Osteocyte (in vitro differentiated cells): ENCODE measurements around the gene DGKQ. TPM values are rescaled to one million over a fixed set of nuclear protein-coding genes. Genes with fewer than 3 reads are reported as not detected.

Experiments used
- DNase-seq: peaks from one replicate; pipeline ENCODE4 v3.0.0; 2021; ENCODE audit warnings: mixed read lengths; ENCODE audit not compliant: unreplicated experiment; ENCODE audit errors: extremely low spot score
- H3K27ac Mint-ChIP-seq: one replicate; pipeline ENCODE4 v1.8.0; 2021; ENCODE audit warnings: mild to moderate bottlenecking, mixed read lengths; ENCODE audit not compliant: unreplicated experiment
- H3K27me3 Mint-ChIP-seq: one replicate; pipeline ENCODE4 v1.8.0; 2021; ENCODE audit warnings: mixed read lengths; ENCODE audit not compliant: unreplicated experiment
- H3K36me3 Mint-ChIP-seq: one replicate; pipeline ENCODE4 v1.8.0; 2021; ENCODE audit warnings: mixed read lengths; ENCODE audit not compliant: unreplicated experiment
- H3K4me1 Mint-ChIP-seq: one replicate; pipeline ENCODE4 v1.8.0; 2021; ENCODE audit warnings: mixed read lengths; ENCODE audit not compliant: unreplicated experiment
- H3K4me3 Mint-ChIP-seq: one replicate; pipeline ENCODE4 v1.8.0; 2021; ENCODE audit warnings: mild to moderate bottlenecking, moderate library complexity, mixed read lengths; ENCODE audit not compliant: unreplicated experiment
- H3K9me3 Mint-ChIP-seq: one replicate; pipeline ENCODE4 v1.8.0; 2021; ENCODE audit warnings: mixed read lengths; ENCODE audit not compliant: unreplicated experiment
- CTCF ChIP-seq: fragments of 200-600 bp; sonication (generic); IDR thresholded peaks from 2 replicates; pipeline ENCODE4 v1.5.0; 2021; ENCODE audit warnings: antibody characterized with exemption, mild to moderate bottlenecking, moderate library complexity
- total RNA-seq: library from RNA; stranded (reverse); gene quantifications from 2 replicates; pipeline ENCODE4 v1.2.1, GENCODE V29; 2021

DGKQ gene
- total RNA-seq, 1 donor from 2014 or later: 18.5 TPM

GRCh38 chr4:957581-958313, 15.6 kb downstream of the DGKQ start:
- Mint-ChIP-seq H3K4me3 (no peak overlapping the region), H3K27ac (no peak overlapping the region), H3K36me3 (peaks cover 8% of the 10 kb centered on the region), H3K27me3 (no peaks in the 10 kb centered on the region), H3K9me3 (no peaks in the 10 kb centered on the region), H3K4me1 (no peaks in the 10 kb centered on the region)
- no peak for DNase-seq
- TF ChIP-seq CTCF: no peak

GRCh38 chr4:957231-957580, 16.2 kb downstream of the DGKQ start:
- DNase-seq: no peak
- no peak for TF ChIP-seq CTCF
- no peaks in the 10 kb centered on the region for H3K9me3 Mint-ChIP-seq
- no peak overlapping the region for H3K27ac Mint-ChIP-seq
- no peak overlapping the region for H3K4me3 Mint-ChIP-seq
- peaks cover 8% of the 10 kb centered on the region for H3K36me3 Mint-ChIP-seq
- no peaks in the 10 kb centered on the region for H3K27me3 Mint-ChIP-seq
- H3K4me1 Mint-ChIP-seq: no peaks in the 10 kb centered on the region

GRCh38 chr4:956531-957230, 16.7 kb downstream of the DGKQ start:
- Mint-ChIP-seq H3K27ac (no peak overlapping the region), H3K27me3 (no peaks in the 10 kb centered on the region), H3K4me3 (no peak overlapping the region), H3K4me1 (no peaks in the 10 kb centered on the region), H3K9me3 (no peaks in the 10 kb centered on the region), H3K36me3 (peaks cover 8% of the 10 kb centered on the region)
- DNase-seq: no peak
- TF ChIP-seq CTCF: no peak

DNA sequence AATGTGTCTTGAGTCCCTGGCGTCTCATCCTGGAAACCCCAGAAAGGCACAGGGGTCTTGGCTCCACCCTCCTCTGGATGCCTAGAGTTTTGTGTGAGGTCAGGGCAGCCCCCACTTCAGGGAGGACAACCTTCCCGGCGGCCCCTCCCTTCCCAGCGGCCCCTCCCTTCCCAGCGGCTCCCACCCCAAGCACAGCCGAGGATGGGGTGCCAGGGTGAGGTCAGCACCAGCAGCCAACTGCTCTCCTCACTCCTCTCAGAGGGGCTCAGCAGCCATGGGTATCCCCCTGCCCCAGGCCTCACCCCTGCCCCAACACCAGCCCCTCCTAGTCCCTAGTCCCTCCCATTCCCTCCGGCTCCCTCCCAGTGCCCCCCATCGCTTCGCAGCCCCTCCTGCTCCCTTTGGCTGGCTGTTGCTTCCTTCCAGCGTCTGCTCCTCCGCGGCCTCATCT, 17.4 kb downstream of the DGKQ start:
- H3K27ac Mint-ChIP-seq: no peak overlapping the region
- H3K36me3 Mint-ChIP-seq: peaks cover 8% of the 10 kb centered on the region
- DNase-seq: no peak
- no peaks in the 10 kb centered on the region for H3K27me3 Mint-ChIP-seq
- no peaks in the 10 kb centered on the region for H3K4me1 Mint-ChIP-seq
- no peaks in the 10 kb centered on the region for H3K9me3 Mint-ChIP-seq
- H3K4me3 Mint-ChIP-seq: no peak overlapping the region
- TF ChIP-seq CTCF: no peak

GRCh38 chr4:955161-955921, 18.0 kb downstream of the DGKQ start:
- Mint-ChIP-seq H3K9me3 (no peaks in the 10 kb centered on the region), H3K36me3 (peaks cover 8% of the 10 kb centered on the region), H3K4me3 (no peak overlapping the region), H3K4me1 (no peaks in the 10 kb centered on the region), H3K27me3 (no peaks in the 10 kb centered on the region), H3K27ac (no peak overlapping the region)
- TF ChIP-seq CTCF: no peak
- DNase-seq: no peak
